OCI-LY3 (cell line): ENCODE measurements around the gene DDX18.

ENCODE experiments used
- H2AFZ ChIP-seq: fragments of 200-600, 300-600 bp; shearing (Covaris generic); 2 replicates; pipeline ENCODE4 v1.6.0; 2014; ENCODE audit warnings: antibody characterized with exemption, low read depth, low read length
- H3K27ac ChIP-seq: fragments of 200-600, 300-600 bp; sonication (generic); 2 replicates; pipeline ENCODE4 v1.5.1; 2014; ENCODE audit warnings: mild to moderate bottlenecking, low read length, moderate library complexity, mixed read lengths
- H3K27me3 ChIP-seq: fragments of 200-600, 300-600 bp; sonication (generic); 2 replicates; pipeline ENCODE4 v1.6.1; 2014; ENCODE audit warnings: low read depth, low read length, mixed read lengths
- H3K36me3 ChIP-seq: fragments of 200-600, 300-600 bp; sonication (generic); replicated peaks from 2 replicates; pipeline ENCODE3; 2014; ENCODE audit warnings: low read depth, low read length, mixed read lengths
- H3K4me1 ChIP-seq: fragments of 300-600, 200-600 bp; sonication (generic); 2 replicates; pipeline ENCODE4 v1.6.1; 2014; ENCODE audit warnings: low read length, mixed read lengths
- H3K4me2 ChIP-seq: fragments of 200-600, 300-600 bp; sonication (generic); 2 replicates; pipeline ENCODE4 v1.6.1; 2014; ENCODE audit warnings: low read length, mixed read lengths
- H3K4me3 ChIP-seq: fragments of 300-600, 200-600 bp; sonication (generic); 2 replicates; pipeline ENCODE4 v1.5.1; 2014; ENCODE audit warnings: antibody characterized with exemption, mild to moderate bottlenecking, low read length, moderate library complexity
- H3K79me2 ChIP-seq: fragments of 300-600, 200-600 bp; shearing (Covaris generic); 2 replicates; pipeline ENCODE4 v1.6.1; 2014; ENCODE audit warnings: mild to moderate bottlenecking, low read length, mixed read lengths
- H3K9ac ChIP-seq: fragments of 300-600, 200-600 bp; shearing (Covaris generic); 2 replicates; pipeline ENCODE4 v1.6.0; 2014; ENCODE audit warnings: mild to moderate bottlenecking, low read length, moderate library complexity
- H3K9me3 ChIP-seq: fragments of 200-600, 300-600 bp; shearing (Covaris generic); 2 replicates; pipeline ENCODE4 v1.6.1; 2014; ENCODE audit warnings: low read length, mixed read lengths; ENCODE audit not compliant: insufficient read depth
- H4K20me1 ChIP-seq: fragments of 200-600, 300-600 bp; sonication (generic); 2 replicates; pipeline ENCODE4 v1.6.1; 2016; ENCODE audit warnings: low read length, mixed read lengths; ENCODE audit not compliant: insufficient read depth
- EZH2phosphoT487 ChIP-seq: fragments of 200-600 bp; shearing (Covaris generic); IDR thresholded peaks from 2 replicates; pipeline ENCODE4 v1.6.1; 2018; ENCODE audit warnings: antibody characterized with exemption, mixed run types, low read depth
- TF ChIP-seq, protein P1 (sequence below): fragments of 200-600, 300-600 bp; sonication (generic); IDR thresholded peaks from 2 replicates; pipeline ENCODE4 v1.5.1; 2014; ENCODE audit warnings: antibody characterized with exemption, low read length, low read depth

Gene DDX18

DNA sequence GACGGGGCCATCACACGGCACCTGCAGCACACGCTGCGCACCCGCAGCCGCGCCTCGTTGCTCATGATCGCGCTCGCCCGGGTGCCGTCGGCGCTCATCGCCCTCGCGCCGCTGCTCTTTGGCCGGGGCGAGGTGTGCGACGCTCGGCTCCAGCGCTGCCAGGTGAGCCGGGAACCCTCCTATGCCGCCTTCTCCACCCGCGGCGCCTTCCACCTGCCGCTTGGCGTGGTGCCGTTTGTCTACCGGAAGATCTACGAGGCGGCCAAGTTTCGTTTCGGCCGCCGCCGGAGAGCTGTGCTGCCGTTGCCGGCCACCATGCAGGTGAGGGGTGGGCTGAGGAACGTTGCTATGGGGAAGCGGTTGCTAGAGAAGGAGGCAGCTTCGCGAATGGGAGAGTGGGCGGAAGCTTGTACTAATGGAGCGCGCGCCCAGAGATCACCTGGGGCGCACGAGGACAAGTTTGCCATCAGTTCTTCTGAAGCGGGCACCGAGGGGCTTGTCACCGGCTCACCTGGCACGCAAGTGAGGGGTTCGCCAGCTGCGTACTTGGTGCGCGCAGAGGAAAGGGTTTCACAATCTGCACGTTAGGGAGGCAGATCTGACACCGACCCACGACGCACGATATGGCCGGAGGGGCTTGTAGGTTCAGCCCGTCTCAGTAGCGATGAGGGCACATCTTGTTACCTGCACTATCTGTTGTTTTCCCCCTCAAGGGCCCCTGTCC is 45.6 kb downstream of the DDX18 start:
- Histone ChIP-seq H3K27me3 (no peaks in the 10 kb centered on the region), H2AFZ (no peak overlapping the region)
- TF ChIP-seq, protein P1, sequence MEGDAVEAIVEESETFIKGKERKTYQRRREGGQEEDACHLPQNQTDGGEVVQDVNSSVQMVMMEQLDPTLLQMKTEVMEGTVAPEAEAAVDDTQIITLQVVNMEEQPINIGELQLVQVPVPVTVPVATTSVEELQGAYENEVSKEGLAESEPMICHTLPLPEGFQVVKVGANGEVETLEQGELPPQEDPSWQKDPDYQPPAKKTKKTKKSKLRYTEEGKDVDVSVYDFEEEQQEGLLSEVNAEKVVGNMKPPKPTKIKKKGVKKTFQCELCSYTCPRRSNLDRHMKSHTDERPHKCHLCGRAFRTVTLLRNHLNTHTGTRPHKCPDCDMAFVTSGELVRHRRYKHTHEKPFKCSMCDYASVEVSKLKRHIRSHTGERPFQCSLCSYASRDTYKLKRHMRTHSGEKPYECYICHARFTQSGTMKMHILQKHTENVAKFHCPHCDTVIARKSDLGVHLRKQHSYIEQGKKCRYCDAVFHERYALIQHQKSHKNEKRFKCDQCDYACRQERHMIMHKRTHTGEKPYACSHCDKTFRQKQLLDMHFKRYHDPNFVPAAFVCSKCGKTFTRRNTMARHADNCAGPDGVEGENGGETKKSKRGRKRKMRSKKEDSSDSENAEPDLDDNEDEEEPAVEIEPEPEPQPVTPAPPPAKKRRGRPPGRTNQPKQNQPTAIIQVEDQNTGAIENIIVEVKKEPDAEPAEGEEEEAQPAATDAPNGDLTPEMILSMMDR = no peak
- no peak for TF ChIP-seq EZH2phosphoT487

DNA sequence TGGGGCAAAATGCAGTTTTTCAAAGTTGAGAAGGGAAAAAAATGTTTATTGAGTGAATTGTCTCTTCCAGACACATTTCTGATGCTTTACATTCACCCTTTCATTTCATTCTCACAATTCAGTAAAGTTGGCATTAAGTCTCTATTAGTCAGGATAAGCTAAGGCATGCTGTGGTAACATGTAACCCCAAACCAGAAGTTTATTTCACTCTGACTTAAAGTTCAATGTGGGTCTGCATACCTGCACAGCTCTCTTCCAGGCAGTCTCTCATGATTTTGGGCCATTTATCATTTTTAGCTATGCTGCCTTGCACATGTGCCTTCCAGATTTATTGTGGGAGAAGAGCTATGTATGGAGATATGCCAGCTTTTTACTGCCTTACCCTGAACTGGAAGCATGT is 48.0 kb downstream of the DDX18 start:
- Histone ChIP-seq H3K9me3 (no peaks in the 10 kb centered on the region), H3K4me2 (no peak overlapping the region), H3K79me2 (no peaks in the 10 kb centered on the region), H3K4me3 (no peak overlapping the region), H3K27ac (no peak overlapping the region), H2AFZ (no peak overlapping the region), H4K20me1 (no peaks in the 10 kb centered on the region), H3K27me3 (no peaks in the 10 kb centered on the region), H3K9ac (no peak overlapping the region), H3K36me3 (no peaks in the 10 kb centered on the region), H3K4me1 (no peaks in the 10 kb centered on the region)
- TF ChIP-seq, protein P1 = no peak
- no peak for TF ChIP-seq EZH2phosphoT487

More for the DNA sequence above, 45.6 kb downstream of the DDX18 start:
- Histone ChIP-seq H3K36me3 (no peaks in the 10 kb centered on the region), H3K4me2 (no peak overlapping the region), H3K9ac (no peak overlapping the region), H3K4me1 (no peaks in the 10 kb centered on the region), H3K9me3 (no peaks in the 10 kb centered on the region), H4K20me1 (no peaks in the 10 kb centered on the region), H3K79me2 (no peaks in the 10 kb centered on the region), H3K4me3 (no peak overlapping the region), H3K27ac (no peak overlapping the region)

DNA sequence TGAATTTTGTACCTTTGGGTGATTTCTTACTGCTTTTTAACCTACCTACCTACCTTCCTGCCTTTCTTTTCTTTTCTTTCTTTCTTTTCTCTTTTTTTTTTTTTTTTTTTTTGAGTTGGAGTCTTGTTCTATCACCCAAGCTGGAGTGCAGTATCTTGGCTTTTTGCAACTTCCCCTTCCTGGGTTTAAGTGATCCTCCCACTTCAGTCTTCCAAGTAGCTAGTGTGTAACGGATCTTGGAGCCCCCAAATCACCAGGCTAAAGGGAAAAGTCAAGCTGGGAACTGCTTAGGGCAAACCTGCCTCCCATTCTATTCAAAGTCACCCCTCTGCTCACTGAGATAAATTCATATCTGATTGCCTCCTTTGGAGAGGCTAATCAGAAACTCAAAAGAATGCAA is 61.3 kb downstream of the DDX18 start:
- TF ChIP-seq, protein P1 = no peak
- TF ChIP-seq EZH2phosphoT487 = no peak
- no peak overlapping the region for H3K4me2 ChIP-seq
- no peaks in the 10 kb centered on the region for H3K27me3 ChIP-seq
- no peaks in the 10 kb centered on the region for H3K79me2 ChIP-seq
- H3K9me3 ChIP-seq = no peaks in the 10 kb centered on the region
- no peaks in the 10 kb centered on the region for H4K20me1 ChIP-seq
- H2AFZ ChIP-seq = no peak overlapping the region
- no peak overlapping the region for H3K27ac ChIP-seq
- H3K4me1 ChIP-seq = no peaks in the 10 kb centered on the region
- no peak overlapping the region for H3K4me3 ChIP-seq
- no peaks in the 10 kb centered on the region for H3K36me3 ChIP-seq
- no peak overlapping the region for H3K9ac ChIP-seq

DNA sequence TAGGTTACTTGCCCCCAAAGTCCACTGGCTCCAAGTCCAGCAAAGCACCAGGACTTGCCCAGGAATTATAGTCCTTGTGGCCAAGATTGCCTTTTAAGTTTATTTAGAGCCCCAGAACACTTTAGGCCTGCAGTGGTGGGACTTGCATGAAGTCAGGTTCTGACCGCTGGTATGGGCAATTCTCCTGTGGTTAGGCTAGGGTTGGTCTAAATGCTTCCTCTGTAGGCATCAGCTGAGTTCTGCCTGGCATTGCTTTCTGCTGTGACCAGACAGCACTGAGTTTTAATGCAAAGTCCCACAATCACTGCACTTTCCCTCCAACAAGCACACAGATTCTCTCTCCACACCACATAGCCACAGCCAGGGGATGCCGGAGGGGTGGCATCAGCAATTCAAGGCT is 64.5 kb downstream of the DDX18 start:
- Histone ChIP-seq H3K9ac (no peak overlapping the region), H3K27ac (no peak overlapping the region), H3K27me3 (no peaks in the 10 kb centered on the region), H3K79me2 (no peaks in the 10 kb centered on the region), H3K4me2 (no peak overlapping the region), H4K20me1 (no peaks in the 10 kb centered on the region), H3K4me3 (no peak overlapping the region), H3K4me1 (no peaks in the 10 kb centered on the region), H2AFZ (no peak overlapping the region), H3K36me3 (no peaks in the 10 kb centered on the region), H3K9me3 (no peaks in the 10 kb centered on the region)
- TF ChIP-seq, protein P1 = no peak
- no peak for TF ChIP-seq EZH2phosphoT487
